GM23248 (cell line): ENCODE results near the gene TNFAIP1.

Experiments
- EZH2 ChIP-seq: fragments of 200-600 bp; sonication (generic); IDR thresholded peaks from 2 replicates; pipeline ENCODE4 v1.6.1; 2018; ENCODE audit warnings: antibody characterized with exemption, mild to moderate bottlenecking; ENCODE audit not compliant: insufficient read depth, poor library complexity, severe bottlenecking
- EZH2phosphoT487 ChIP-seq: fragments of 200-600 bp; sonication (generic); IDR thresholded peaks from 2 replicates; pipeline ENCODE4 v1.6.1; 2018; ENCODE audit warnings: antibody characterized with exemption, moderate library complexity, mild to moderate bottlenecking, low read depth; ENCODE audit not compliant: insufficient read depth

DNA sequence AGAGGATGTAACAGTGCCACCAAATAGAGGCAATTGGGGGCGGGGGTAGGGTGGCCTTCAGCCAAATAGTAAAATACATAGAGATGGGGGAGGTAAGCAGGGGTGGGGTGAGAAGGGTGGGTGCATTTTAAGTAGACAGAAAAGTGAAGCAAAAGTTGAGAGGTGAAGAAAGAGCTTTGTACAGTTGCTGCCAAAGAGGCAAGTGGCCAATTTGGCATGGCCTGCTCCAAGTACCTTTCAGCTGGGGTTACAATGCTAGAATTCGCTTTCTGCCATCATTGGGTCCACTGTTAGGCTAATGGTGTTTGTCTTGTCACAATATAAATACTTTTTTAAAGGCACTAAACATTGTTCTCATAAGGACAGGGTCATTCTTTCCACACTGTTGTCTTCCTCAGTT, 21.7 kb upstream of the TNFAIP1 start:
- TF ChIP-seq EZH2phosphoT487 (no peak), EZH2 (no peak)
